Smooth muscle cell (in vitro differentiated cells): Measurements from ENCODE around the gene PPFIBP1. TPM values are rescaled to one million over a fixed set of nuclear protein-coding genes. Genes with fewer than 3 reads are reported as not detected.
"Not testable (repeated sequence)": the region's sequence is repeated elsewhere in the genome, so short reads cannot be mapped to it uniquely, and the experiment has no call there.

Experiments
- DNase-seq: peaks from one replicate; lab custom pipeline; 2025; ENCODE audit not compliant: unreplicated experiment; lab: John Stamatoyannopoulos, UW
- H2AFZ ChIP-seq: fragments of 200-600 bp; sonication (generic); 2 replicates; pipeline ENCODE4 v1.6.0; 2016; ENCODE audit warnings: antibody characterized with exemption, low read depth, mild to moderate bottlenecking
- H3F3A ChIP-seq: fragments of 200-600 bp; sonication (generic); 2 replicates; pipeline ENCODE4 v1.6.0; 2017; ENCODE audit warnings: antibody characterized with exemption, low read depth
- H3K27ac ChIP-seq: fragments of 200-600 bp; sonication (generic); 2 replicates; pipeline ENCODE4 v1.5.1; 2016; ENCODE audit warnings: low read depth, mild to moderate bottlenecking
- H3K27me3 ChIP-seq: fragments of 200-600 bp; sonication (generic); 2 replicates; pipeline ENCODE4 v1.6.1; 2016; ENCODE audit warnings: low read depth, mild to moderate bottlenecking
- H3K36me3 ChIP-seq: fragments of 200-600 bp; sonication (generic); 2 replicates; pipeline ENCODE4 v1.5.1; 2016; ENCODE audit warnings: low read depth
- H3K4me1 ChIP-seq: fragments of 200-600 bp; sonication (generic); 2 replicates; pipeline ENCODE4 v1.5.1; 2016; ENCODE audit warnings: low read depth
- H3K4me2 ChIP-seq: fragments of 200-600 bp; sonication (generic); 2 replicates; pipeline ENCODE4 v1.6.0; 2016; ENCODE audit warnings: mild to moderate bottlenecking
- H3K4me3 ChIP-seq: fragments of 200-600 bp; sonication (generic); 2 replicates; pipeline ENCODE4 v1.5.1; 2016; ENCODE audit warnings: mild to moderate bottlenecking
- H3K79me2 ChIP-seq: fragments of 200-600 bp; sonication (generic); 2 replicates; pipeline ENCODE4 v1.6.0; 2016; ENCODE audit warnings: low read depth, mild to moderate bottlenecking
- H3K9ac ChIP-seq: fragments of 200-600 bp; sonication (generic); 2 replicates; pipeline ENCODE4 v1.6.0; 2016; ENCODE audit warnings: low read depth
- H3K9me3 ChIP-seq: fragments of 200-600 bp; sonication (generic); replicated peaks from 2 replicates; pipeline ENCODE4 v1.5.1; 2016; ENCODE audit warnings: low read depth
- H4K20me1 ChIP-seq: fragments of 200-600 bp; sonication (generic); 2 replicates; pipeline ENCODE4 v1.6.0; 2016; ENCODE audit warnings: low read depth
- CTCF ChIP-seq: fragments of 200-600 bp; sonication (generic); IDR thresholded peaks from 2 replicates; pipeline ENCODE4 v1.5.1; 2017; ENCODE audit warnings: borderline replicate concordance, mild to moderate bottlenecking, antibody characterized with exemption; ENCODE audit not compliant: insufficient read depth, poor library complexity, severe bottlenecking
- WGBS: methylation state at CpG from one replicate; pipeline ENCODE4 v1.1.7; 2016; ENCODE audit warnings: low lambda C conversion rate; 5-methylcytosine and 5-hydroxymethylcytosine counted together
- polyA plus RNA-seq: library from polyadenylated mRNA; unstranded; fragments of >200 nt; fragmentation: Nextera tagmentation; extraction: Ambion mirVana; gene quantifications from 2 replicates; pipeline ENCODE4 v1.2.1, GENCODE V29; 2016
- total RNA-seq: library from RNA; depleted of rRNA; stranded (reverse); fragments of >200 nt; gene quantifications from 2 replicates; pipeline ENCODE4 v1.2.3, GENCODE V29; 2014

The PPFIBP1 gene
- total and polyA plus RNA-seq, 2 experiments from 2014 or later = 45.7 to 150 TPM

GRCh38 chr12:27583057-27583797 lies 59.2 kb downstream of the PPFIBP1 start:
- H3K4me3 ChIP-seq = no peak overlapping the region
- no peaks in the 10 kb centered on the region for H3K9me3 ChIP-seq
- peaks cover 3% of the 10 kb centered on the region for H3K4me1 ChIP-seq
- no peak for DNase-seq
- H3K4me2 ChIP-seq = peak overlapping the region; percentile 52
- 83% methylated on average over 3 of the region's 3 CpGs for WGBS
- no peak for TF ChIP-seq CTCF
- H4K20me1 ChIP-seq = peaks cover 82% of the 10 kb centered on the region
- no peak overlapping the region for H3K9ac ChIP-seq
- no peak overlapping the region for H2AFZ ChIP-seq
- no peaks in the 10 kb centered on the region for H3K27me3 ChIP-seq
- peaks cover 91% of the 10 kb centered on the region for H3K79me2 ChIP-seq
- H3F3A ChIP-seq = no peaks in the 10 kb centered on the region
- peak overlapping the region; percentile 46 for H3K27ac ChIP-seq
- H3K36me3 ChIP-seq = peaks cover 7% of the 10 kb centered on the region

GRCh38 chr12:27583981-27584380 lies 60.0 kb downstream of the PPFIBP1 start:
- H3F3A ChIP-seq = no peaks in the 10 kb centered on the region
- peaks cover 5% of the 10 kb centered on the region for H3K4me1 ChIP-seq
- H3K4me2 ChIP-seq = no peak overlapping the region
- H3K79me2 ChIP-seq = peaks cover 92% of the 10 kb centered on the region
- H3K9ac ChIP-seq = no peak overlapping the region
- H3K9me3 ChIP-seq = no peaks in the 10 kb centered on the region
- TF ChIP-seq CTCF = no peak
- DNase-seq = no peak
- peaks cover 89% of the 10 kb centered on the region for H4K20me1 ChIP-seq
- no peaks in the 10 kb centered on the region for H3K27me3 ChIP-seq
- H3K4me3 ChIP-seq = no peak overlapping the region
- 91% methylated on average over 6 of the region's 6 CpGs for WGBS
- peak overlapping the region; percentile 46 for H3K27ac ChIP-seq
- H3K36me3 ChIP-seq = peaks cover 7% of the 10 kb centered on the region
- H2AFZ ChIP-seq = no peak overlapping the region

- Histone ChIP-seq H3K27ac (no peak overlapping the region), H3K9ac (no peak overlapping the region), H3K36me3 (no peaks in the 10 kb centered on the region), H3K27me3 (no peaks in the 10 kb centered on the region), H3K4me1 (peaks cover 5% of the 10 kb centered on the region), H3K79me2 (peaks cover 91% of the 10 kb centered on the region), H3K9me3 (no peaks in the 10 kb centered on the region), H3K4me3 (no peak overlapping the region), H3F3A (no peaks in the 10 kb centered on the region), H3K4me2 (no peak overlapping the region), H2AFZ (no peak overlapping the region), H4K20me1 (peaks cover 94% of the 10 kb centered on the region)
- no peak for TF ChIP-seq CTCF
- 82% methylated on average over 3 of the region's 3 CpGs for WGBS
- DNase-seq = no peak
Observed at GRCh38 chr12:27585739-27586265, 61.8 kb downstream of the PPFIBP1 start.

- H3K27me3 ChIP-seq, H3K4me3 ChIP-seq, H2AFZ ChIP-seq, H3K9me3 ChIP-seq, H3K9ac ChIP-seq, H3K4me2 ChIP-seq, H3K4me1 ChIP-seq, H3K36me3 ChIP-seq, H3F3A ChIP-seq, DNase-seq: not testable (repeated sequence)
- peaks cover 77% of the 10 kb centered on the region for H3K79me2 ChIP-seq
- WGBS = 96% methylated on average over 2 of the region's 2 CpGs
- H3K27ac ChIP-seq = peak overlapping the region; percentile 69
- H4K20me1 ChIP-seq = peaks cover 83% of the 10 kb centered on the region
Observed at GRCh38 chr12:27588075-27588730, 64.2 kb downstream of the PPFIBP1 start.
